Activated T-cell treated with anti-CD3 and anti-CD28 coated beads for 1 hour (primary cell): Measurements from ENCODE around the gene CLPTM1L.
"Not testable (repeated sequence)": the region's sequence is repeated elsewhere in the genome, so short reads cannot be mapped to it uniquely, and the experiment has no call there.

Source experiments
- DNase-seq: peaks from one replicate; pipeline ENCODE4 v3.0.0-alpha.2; 2020; ENCODE audit warnings: low read depth

CLPTM1L gene

DNA sequence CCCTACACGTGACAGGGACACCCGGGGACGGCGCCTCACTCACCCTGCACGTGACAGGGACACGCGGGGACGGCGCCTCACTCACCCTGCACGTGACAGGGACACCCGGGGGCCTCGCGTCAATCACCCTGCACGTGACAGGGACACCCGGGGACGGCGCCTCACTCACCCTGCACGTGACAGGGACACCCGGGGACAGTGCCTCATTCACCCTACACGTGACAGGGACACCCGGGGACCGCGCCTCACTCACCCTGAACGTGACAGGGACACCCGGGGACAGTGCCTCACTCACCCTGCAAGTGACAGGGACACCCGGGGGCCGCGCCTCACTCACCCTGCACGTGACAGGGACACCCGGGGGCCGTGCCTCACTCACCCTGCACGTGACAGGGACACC is 55.3 kb downstream of the CLPTM1L start:
- not testable (repeated sequence) for DNase-seq

DNA sequence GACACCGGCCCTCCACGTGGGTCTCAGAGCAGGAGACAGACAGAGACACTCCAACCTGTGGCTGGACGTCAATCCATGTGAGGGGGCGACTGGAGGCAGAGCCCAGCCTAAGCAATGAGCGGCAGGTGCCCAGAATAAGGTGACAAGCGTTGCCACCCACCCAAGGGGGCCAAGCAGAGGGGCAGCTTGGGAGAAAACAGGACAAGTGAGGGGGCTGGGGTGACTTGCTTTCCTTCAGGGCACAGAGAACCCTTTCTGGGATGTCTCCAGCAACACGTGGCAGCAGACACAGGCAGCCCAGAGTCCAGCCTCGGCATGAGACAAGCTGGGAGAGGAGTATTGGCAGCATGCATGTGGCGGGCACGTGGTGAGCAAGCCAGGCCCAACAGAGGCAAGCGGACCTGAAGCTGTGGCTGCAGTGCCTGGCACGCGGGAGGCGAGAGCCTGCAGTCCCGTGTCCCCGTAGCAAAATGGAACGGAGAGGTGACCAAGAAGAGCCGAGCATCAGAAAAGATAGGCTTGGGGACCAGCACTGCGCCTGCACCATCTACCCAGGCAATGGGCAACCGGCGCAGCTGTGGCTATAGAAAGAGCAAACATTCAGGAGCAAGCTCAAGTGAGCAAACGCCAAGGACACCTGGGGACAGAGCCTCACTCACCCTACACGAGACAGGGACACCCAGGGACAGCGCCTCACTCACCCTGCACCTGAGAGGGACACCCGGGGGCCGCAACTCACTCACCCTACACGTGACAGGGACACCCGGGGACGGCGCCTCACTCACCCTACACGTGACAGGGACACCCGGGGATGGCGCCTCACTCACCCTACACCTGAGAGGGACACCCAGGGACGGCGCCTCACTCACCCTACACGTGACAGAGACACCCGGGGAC is 56.2 kb downstream of the CLPTM1L start:
- no peak for DNase-seq

DNA sequence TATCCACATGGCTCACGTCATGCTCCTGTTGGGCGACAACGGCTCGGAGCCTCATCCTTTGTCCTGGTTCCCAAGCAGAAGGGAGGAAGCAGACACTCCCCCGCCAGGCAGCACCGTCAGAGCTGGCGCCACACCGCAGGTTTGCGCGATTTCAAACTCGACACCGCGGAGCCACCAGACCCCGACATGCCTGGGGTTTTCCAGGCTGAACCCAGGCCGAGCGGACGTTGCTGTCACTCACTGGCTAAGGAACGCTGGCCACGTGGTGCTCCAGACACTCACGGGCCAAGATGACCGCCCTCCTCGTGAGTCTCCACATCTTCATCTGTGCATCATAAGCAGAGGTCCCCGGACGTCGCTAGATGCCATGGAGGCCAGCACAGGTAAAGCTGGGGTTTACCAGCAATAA is 59.0 kb downstream of the CLPTM1L start:
- DNase-seq, result no peak

DNA sequence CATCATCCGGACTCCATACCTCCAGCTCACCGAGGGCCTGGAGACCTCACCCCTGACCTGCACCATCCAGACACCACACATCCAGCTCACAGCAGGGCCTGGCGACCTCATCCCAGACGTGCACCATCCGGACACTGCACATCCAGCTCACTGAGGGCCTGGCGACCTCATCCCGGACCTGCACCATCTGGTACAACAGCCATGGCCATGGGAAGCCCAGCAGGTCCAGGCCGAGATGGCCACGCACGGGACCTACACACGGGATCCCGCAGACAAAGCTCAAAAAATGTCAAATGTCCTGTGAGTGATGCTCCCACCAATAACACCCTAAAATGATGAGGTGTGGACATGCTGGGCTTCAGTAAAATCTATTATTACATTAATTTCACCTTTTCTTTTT is 59.8 kb downstream of the CLPTM1L start:
- DNase-seq, result no peak

DNA sequence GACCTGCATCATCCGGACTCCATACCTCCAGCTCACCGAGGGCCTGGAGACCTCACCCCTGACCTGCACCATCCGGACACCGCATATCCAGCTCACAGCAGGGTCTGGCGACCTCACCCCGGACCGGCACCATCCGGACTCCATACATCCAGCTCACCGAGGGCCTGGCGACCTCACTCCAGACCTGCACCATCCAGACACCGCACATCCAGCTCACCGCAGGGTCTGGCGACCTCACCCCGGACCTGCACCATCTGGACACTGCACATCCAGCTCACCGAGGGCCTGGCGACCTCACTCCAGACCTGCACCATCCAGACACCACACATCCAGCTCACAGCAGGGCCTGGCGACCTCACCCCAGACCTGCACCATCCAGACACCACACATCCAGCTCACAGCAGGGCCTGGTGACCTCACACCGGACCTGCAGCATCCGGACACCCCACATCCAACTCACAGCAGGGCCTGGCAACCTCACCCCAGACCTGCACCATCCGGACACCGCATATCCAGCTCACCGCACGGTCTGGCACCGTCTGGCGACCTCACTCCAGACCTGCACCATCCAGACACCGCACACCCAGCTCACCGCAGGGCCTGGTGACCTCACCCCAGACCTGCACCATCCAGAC is 60.4 kb downstream of the CLPTM1L start:
- not testable (repeated sequence) for DNase-seq

DNA sequence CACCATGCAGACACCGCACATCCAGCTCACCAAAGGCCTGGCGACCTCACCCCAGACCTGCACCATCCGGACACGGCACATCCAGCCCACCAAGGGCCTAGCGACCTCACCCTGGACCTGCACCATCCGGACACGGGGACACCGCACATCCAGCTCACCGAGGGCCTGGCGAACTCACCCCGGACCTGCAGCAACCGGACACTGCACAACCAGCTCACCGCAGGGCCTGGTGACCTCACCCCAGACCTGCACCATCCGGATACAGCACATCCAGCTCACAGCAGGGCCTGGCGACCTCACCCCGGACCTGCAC is 61.2 kb downstream of the CLPTM1L start:
- DNase-seq, result not testable (repeated sequence)

DNA sequence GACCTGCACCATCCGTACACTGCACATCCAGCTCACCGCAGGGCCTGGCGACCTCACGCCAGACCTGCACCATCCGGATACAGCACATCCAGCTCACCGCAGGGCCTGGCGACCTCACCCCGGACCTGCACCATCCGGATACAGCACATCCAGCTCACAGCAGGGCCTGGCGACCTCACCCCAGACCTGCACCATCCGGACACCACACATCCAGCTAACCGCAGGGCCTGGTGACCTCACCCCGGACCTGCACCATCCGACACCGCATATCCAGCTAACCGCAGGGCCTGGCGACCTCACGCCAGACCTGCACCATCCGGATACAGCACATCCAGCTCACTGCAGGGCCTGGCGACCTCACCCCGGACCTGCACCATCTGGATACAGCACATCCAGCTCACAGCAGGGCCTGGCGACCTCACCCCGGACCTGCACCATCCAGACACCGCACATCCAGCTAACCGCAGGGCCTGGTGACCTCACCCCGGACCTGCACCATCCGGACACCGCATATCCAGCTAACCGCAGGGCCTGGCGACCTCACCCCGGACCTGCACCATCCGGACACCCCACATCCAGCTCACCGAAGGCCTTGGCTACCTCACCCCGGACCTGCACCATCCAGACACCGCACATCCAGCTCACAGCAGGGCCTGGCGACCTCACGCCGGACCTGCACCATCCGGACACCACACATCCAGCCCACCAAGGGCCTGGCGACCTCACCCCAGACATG is 61.7 kb downstream of the CLPTM1L start:
- not testable (repeated sequence) for DNase-seq

DNA sequence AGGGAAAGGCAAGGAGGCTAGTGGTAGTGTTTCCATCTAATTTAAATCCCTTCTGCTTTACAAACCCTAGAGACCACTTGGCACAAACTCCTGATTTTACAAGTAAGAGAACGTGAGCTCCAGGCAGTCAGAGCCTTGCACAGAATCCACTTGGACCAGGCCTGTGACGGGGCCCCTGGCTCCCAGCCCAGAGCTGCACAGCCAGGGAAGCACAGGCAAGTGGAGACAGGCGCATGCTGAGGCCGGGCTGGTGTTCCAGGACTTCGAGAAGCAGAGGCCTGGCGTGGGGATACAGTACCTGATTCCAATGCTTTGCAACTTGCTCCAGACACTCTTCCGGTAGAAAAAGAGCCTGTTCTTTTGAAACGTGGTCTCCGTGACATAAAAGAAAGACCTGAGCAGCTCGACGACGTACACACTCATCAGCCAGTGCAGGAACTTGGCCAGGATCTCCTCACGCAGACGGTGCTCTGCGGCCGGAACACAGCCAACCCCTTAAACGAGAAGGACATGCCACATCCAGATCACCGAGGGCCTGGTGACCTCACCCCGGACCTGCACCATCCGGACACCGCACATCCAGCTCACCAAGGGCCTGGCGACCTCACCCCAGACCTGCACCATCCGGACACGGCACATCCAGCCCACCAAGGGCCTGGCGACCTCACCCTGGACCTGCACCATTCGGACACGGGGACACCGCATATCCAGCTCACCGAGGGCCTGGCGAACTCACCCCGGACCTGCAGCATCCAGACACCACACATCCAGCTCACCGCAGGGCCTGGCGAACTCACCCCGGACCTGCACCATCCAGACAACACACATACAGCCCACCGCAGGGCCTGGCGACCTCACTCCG is 62.5 kb downstream of the CLPTM1L start:
- no peak for DNase-seq

DNA sequence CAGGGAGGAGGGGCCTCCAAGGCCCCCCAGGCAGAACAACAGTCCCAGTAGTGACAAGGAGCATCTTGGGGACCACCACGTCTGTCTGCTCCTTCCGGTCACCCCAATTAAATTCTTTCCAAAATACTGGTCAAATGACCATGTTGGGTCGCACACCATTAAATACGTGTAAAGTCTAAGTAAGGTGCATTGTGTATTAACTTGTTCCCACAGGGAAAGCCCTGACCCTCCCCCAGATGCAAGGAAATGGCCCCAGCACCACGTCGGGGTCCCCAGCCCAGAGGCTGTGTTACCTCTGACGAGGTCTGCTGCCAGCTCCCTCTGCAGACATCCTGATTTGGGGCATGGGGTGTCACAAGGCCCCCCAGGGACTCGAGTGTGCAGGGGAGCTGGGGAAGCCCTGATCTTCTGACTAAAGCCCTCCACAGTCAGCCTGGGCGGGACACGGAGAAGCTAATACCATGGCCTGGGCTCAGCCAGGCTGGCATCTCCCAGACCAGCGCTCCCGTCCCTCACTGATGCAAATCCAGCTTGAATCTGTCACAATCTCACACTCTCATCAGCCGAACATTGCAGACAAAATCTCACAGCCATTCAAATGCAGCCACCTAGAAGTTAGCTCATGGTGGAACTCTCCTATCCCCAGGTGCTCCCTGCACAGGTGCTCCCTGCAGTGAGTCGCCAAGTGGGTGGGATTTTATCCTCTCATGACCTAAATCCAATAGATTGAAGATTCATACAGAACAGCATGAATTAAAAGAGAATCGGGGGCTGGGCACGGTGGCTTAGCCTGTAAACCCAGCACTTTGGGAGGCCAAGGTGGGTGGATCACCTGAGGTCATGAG is 63.6 kb downstream of the CLPTM1L start:
- DNase-seq, result no peak

DNA sequence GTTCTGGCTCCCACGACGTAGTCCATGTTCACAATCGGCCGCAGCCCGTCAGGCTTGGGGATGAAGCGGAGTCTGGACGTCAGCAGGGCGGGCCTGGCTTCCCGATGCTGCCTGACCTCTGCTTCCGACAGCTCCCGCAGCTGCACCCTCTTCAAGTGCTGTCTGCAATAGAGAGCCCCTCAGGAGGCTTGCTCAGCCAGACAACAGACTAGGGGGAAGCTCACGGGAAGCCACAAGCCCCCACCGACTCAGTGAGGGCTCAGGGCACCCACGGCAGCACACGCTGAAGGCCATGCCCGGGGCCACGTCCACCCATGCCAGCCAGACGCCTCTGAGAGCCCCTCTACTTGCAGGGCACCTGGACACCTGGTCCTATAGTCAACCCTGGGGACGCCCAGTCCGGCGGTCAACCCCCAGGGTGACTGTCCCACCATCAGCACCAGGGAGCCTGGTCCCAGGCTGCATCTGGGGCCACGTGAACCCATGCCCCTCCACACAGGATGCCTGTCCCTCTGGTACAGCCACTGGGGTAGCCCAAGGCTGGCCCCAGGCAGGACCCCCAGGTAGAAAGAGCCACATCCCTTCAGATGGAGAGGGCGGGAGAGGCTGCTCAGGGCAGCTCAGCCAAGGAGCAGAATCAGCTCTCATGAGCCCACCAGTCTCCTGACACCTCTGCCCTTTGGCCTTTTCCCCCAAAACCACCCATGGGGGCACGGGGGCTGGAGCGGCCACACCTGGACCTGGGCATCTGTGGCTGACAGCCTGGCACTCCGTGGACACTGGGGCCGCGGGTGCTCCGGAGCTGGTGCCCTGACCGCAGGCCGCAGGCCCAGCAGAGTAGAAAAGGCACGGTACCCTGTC is 64.5 kb downstream of the CLPTM1L start:
- DNase-seq, result no peak

DNA sequence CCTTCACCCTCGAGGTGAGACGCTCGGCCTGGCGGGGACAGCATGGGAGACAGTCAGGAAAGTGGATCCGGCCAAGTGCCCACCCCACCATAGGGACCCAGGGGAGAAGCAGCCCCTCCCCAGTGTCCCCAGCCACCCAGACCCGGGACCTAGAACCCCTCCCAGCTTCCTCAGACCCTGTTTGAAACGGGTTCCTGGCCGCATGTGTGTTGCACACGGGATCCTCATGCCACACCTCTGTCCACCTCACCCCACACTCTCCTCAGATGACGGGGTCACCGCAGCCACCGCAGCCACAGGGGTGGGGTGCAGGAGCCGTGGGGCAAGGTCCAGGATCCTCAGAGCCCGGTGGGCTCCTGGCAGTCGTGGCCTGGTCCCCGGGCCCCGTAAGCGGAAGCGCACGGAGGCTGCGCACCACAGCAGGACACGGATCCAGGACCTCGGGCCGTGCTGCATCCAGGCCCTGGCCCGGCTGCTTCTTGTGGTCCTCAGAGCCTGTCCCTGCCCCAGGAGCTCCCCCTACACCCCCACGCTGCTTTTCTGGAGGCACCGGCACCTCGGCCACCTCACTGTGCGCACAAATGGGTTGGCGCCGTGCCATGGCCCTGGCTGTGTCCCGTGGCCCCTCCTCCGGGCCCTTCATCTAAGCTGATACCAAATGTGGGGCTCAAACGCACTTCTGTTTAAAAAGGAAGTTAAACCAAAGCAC is 65.3 kb downstream of the CLPTM1L start:
- no peak for DNase-seq

DNA sequence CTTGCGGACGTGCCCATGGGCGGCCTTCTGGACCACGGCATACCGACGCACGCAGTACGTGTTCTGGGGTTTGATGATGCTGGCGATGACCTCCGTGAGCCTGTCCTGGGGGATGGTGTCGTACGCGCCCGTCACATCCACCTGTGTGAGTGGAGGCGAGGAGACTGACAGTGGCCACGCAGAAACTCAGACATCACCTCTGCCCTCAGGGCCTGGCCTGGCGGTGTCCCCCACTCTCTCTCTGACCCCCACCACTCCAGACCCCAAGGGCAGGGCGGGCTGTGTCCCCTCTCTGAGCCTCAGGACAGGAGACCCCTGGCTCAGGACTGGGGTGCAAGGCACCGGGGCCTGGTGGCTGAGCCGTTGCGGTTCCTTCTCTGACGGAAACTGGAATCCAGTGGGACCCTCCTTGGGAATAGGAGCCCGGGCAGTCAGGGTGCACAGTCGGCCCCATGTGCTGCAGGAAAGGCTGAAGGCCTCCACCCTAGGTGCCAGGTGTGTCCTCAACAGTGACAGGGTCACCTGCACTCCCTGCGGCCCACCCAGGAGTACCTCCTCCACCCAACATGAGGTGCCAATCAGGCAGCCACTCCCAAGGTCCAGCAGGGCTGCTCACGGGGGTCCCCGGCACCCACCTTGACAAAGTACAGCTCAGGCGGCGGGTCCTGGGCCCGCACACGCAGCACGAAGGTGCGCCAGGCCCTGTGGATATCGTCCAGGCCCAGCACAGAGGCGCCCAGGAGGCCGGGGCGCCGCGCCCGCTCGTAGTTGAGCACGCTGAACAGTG is 66.0 kb downstream of the CLPTM1L start:
- no peak for DNase-seq

DNA sequence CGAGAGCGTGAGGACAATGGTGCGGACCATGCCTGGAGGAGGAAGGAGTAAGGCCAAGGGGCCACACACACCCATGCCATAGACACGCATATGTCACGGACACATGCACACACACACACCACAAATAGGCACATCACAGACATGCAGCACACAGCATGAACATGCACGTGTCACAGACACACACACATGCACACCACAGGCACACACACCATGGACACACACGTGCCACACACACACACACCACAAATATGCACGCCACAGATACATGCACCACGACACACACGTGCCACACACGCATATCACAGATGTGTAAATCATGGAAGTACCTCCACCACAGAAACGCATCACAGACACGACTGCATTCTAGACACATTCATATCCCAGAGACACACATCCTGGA is 66.7 kb downstream of the CLPTM1L start:
- DNase-seq, result no peak

DNA sequence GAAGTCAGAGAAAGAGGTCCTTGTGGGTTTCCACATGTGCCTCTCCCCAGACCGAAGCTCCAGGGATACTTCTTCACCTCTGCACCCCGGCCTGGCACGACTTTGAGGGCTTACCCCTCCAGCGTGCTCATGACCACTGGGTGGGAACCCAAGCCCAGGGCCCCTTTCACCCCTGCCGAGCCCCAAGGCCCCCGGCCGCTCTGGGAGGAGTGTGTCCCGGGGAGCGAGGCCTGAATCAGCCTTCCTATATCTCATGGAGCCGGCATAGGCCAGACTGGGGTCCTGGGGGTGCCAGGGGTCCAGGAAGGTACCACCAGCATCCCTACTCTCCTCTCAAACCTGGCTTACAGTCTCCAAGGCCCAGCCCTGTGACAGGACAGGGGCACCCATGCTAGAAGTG is 67.1 kb downstream of the CLPTM1L start:
- DNase-seq, result no peak

DNA sequence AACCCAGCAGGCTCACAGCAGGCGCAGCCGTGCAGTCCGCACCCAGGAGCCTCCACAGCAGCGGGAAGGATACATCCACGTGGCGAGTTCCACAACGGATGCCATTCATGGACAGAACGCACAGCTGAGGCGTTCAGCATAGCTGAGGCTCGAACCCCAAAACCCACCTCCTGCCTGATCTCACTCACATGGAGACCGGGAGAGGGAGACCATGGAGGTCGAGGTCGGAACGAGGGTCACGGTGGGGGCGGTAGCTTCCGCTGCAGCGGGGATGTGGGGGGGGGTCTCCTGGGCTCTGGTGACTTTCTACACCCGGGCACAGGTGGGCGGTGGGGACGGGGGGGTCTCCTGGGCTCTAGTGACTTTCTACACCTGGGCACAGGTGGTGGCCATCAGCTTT is 67.6 kb downstream of the CLPTM1L start:
- DNase-seq, result no peak

DNA sequence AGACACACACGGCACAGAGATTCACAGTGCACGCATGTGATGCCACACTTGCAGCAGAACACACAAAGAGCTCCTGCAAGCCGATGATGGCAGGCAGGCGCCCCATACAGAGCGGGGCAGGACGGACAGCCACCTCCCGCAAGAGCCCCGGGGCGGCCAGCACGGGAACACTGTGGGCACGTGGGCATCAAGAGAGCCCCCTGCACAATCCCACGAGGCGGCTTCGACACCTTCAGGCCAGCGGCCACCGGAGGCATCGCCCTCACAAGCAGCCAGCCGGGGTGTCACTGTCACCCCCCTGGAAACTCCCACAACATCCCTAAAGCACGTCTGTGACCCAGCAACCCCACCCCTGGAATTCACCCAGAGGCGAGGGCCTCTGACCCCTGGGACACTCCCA is 68.0 kb downstream of the CLPTM1L start:
- DNase-seq, result no peak

DNA sequence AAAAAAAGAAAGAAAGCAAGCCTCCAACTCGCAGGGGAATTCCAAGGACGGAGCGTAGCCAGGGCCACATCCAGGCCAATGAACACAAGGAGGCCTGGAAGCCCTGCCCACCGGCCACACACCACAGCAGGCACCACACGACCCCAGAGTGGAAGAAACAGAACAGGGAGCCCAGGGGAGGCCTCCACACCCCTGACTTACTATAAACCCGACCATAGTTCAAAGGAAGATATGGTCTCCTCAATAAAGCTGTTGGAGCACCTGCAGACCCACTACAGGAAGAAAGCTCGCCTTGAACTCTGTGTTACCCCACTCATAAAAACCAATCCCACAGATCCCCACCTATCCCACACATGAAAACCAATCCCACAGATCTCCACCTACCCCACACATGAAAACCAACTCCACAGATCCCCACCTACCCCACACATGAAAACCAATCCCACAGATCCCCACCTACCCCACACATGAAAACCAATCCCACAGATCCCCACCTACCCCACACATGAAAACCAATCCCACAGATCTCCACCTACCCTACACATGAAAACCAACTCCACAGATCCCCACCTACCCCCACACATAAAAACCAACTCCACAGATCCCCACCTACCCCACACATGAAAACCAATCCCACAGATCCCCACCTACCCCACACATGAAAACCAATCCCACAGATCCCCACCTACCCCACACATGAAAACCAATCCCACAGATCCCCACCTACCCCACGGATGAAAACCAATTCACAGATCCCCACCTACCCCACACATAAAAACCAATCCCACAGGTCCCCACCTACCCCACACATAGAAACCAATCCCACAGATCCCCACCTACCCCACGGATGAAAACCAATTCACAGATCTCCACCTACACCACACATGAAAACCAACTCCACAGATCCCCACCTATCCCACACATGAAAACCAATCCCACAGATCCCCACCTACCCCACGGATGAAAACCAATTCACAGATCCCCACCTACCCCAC is 69.2 kb downstream of the CLPTM1L start:
- DNase-seq, result not testable (repeated sequence)
